ENCODE measurements around the gene PDZD8. TPM values are rescaled to one million over a fixed set of nuclear protein-coding genes. Genes with fewer than 3 reads are reported as not detected.
A peak's percentile ranks its signal among the peaks of the same experiment; 100 is the strongest.

PDZD8 gene
- total RNA-seq, 4 donors from 2014 or later: 15.9 to 25.0 (median 18.1) TPM

DNA sequence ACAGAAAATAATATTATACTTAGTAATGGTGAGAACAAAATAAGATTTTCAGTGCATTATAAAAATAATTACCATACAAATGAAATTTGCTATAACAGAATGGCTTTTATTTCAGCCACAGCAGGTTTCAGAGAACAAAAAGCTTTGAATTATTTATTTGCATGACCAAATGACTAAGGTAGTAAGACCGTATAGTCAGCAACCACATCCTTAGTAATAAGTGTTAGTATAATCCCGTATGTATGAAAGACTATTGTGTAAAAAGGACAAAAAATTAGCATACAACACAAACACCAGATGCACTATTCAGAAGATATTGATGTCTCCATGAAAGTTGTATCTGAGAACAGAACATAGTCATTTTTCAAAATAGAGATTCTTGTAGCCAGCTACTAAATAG, 12.2 kb downstream of the PDZD8 start:
- Histone ChIP-seq H3K27me3 (no peaks in the 10 kb centered on the region), H3K27ac (no peak overlapping the region), H3K9me3 (no peaks in the 10 kb centered on the region), H3K4me3 (no peak overlapping the region), H3K4me1 (peaks cover 0 to 32% of the 10 kb centered on the region in 2 donors), H3K36me3 (no peaks in the 10 kb centered on the region)
- intact Hi-C loops (cut with DNase I; ENCODE audit: low total_unique reads): no loop called here
- in situ Hi-C loops (cut with MboI; ENCODE audit: low sequenced_read_pairs in 4 of 4): no loop called here
- no peak for TF ChIP-seq POLR2A (IDR thresholded peaks at IDR 0.05)
- TF ChIP-seq, protein P1, sequence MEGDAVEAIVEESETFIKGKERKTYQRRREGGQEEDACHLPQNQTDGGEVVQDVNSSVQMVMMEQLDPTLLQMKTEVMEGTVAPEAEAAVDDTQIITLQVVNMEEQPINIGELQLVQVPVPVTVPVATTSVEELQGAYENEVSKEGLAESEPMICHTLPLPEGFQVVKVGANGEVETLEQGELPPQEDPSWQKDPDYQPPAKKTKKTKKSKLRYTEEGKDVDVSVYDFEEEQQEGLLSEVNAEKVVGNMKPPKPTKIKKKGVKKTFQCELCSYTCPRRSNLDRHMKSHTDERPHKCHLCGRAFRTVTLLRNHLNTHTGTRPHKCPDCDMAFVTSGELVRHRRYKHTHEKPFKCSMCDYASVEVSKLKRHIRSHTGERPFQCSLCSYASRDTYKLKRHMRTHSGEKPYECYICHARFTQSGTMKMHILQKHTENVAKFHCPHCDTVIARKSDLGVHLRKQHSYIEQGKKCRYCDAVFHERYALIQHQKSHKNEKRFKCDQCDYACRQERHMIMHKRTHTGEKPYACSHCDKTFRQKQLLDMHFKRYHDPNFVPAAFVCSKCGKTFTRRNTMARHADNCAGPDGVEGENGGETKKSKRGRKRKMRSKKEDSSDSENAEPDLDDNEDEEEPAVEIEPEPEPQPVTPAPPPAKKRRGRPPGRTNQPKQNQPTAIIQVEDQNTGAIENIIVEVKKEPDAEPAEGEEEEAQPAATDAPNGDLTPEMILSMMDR (IDR thresholded peaks at IDR 0.05 in 4 of 5, conservative IDR thresholded peaks at IDR 0.05 in 1 of 5): no peak
- DNase-seq: no peak
- no peak for ATAC-seq

DNA sequence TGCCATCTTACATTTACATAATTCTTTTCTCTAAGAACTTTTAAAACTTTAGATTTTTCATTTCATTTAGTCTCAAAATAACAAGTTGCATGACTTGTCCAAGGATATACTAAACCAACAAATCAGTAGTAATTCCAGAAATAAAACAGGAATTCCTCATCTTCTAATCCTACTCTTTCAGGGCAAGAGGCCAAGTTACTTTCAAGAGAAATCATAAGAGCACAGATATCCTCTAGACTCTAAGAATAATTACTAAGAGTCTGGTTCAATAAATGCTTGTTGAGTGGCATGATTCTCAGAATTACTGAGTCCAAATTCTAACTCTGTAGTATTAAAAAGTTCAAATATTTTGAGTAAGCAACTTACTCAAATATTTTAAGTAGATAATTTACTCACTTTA, 12.9 kb downstream of the PDZD8 start:
- peaks cover 0 to 32% of the 10 kb centered on the region in 2 donors for H3K4me1 ChIP-seq
- TF ChIP-seq, protein P1 (IDR thresholded peaks at IDR 0.05 in 4 of 5, conservative IDR thresholded peaks at IDR 0.05 in 1 of 5): no peak
- no peak for TF ChIP-seq POLR2A (IDR thresholded peaks at IDR 0.05)
- H3K36me3 ChIP-seq: no peaks in the 10 kb centered on the region

DNA sequence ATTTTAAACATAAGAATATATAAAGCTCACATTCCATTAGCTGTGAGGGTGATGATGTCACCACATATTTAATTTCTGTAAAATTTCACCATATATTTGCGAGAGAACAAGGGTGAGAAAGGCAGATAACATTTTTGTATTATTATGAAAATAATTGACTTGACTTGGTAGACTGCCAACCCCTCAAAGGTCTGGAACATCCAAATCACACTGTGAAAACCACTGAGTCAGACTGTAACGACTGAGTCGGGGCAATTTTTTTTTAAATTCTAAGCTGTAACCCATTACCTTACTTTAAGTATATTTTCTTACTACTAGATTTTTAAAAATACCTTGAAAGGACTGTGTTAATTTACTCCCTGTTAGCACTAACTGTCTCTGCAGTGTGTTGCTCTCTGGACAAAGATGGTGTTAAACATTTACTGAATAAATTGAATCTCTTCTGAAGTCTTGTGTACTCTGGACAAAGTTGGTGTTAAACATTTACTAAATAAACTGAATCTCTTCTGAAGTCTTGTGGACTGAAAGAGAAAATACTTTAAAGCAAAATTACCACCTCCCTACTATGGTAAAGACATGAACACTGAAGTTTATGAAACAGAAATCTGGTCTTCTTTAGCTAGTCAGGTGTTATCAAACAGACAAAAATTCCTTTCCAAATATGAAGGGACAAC, 14.1 kb downstream of the PDZD8 start:
- Histone ChIP-seq H3K27ac (no peak overlapping the region), H3K9me3 (no peaks in the 10 kb centered on the region), H3K36me3 (no peaks in the 10 kb centered on the region), H3K4me3 (no peak overlapping the region), H3K27me3 (no peaks in the 10 kb centered on the region), H3K4me1 (peaks cover 0 to 32% of the 10 kb centered on the region in 2 donors)
- intact Hi-C loops (cut with DNase I; ENCODE audit: low total_unique reads): no loop called here
- DNase-seq: no peak
- ATAC-seq: no peak
- TF ChIP-seq POLR2A (IDR thresholded peaks at IDR 0.05): no peak
- TF ChIP-seq, protein P1 (IDR thresholded peaks at IDR 0.05 in 4 of 5, conservative IDR thresholded peaks at IDR 0.05 in 1 of 5): no peak
- in situ Hi-C loops (cut with MboI; ENCODE audit: low sequenced_read_pairs in 4 of 4): no loop called here

More for the DNA sequence above, 12.9 kb downstream of the PDZD8 start:
- ATAC-seq (no peak), DNase-seq (no peak)
- intact Hi-C loops (cut with DNase I; ENCODE audit: low total_unique reads) (no loop called here), in situ Hi-C loops (cut with MboI; ENCODE audit: low sequenced_read_pairs in 4 of 4) (no loop called here)
- H3K27ac ChIP-seq: no peak overlapping the region
- H3K4me3 ChIP-seq: no peak overlapping the region
- H3K9me3 ChIP-seq: no peaks in the 10 kb centered on the region
- H3K27me3 ChIP-seq: no peaks in the 10 kb centered on the region

DNA sequence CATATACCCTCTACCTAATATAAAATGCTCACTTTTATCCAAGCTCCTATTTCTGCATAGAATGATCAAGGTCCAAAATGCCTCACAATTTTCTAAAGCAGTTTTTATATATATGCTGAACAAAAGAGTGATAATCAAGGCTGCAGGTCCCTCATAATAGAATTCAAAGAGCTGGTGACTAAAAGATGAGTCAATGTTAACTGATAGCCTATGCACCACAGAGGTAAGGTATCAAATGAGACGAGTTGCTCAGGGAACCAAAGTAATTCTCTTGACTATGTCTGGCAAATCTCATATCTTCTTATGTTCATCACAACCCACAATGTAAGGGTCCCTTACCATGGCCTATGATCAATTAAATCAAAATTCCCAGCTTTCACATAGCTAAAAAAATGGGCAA, 15.2 kb downstream of the PDZD8 start:
- Histone ChIP-seq H3K9me3 (no peaks in the 10 kb centered on the region), H3K27ac (no peak overlapping the region), H3K27me3 (no peaks in the 10 kb centered on the region), H3K36me3 (no peaks in the 10 kb centered on the region), H3K4me1 (peaks cover 0 to 29% of the 10 kb centered on the region in 2 donors), H3K4me3 (no peak overlapping the region)
- ATAC-seq (peak; percentile 39 to 49), DNase-seq (no peak)
- in situ Hi-C loops (cut with MboI; ENCODE audit: low sequenced_read_pairs in 4 of 4): no loop called here
- intact Hi-C loops (cut with DNase I; ENCODE audit: low total_unique reads): no loop called here
- TF ChIP-seq POLR2A (IDR thresholded peaks at IDR 0.05): no peak
- TF ChIP-seq, protein P1 (IDR thresholded peaks at IDR 0.05 in 4 of 5, conservative IDR thresholded peaks at IDR 0.05 in 1 of 5): no peak

DNA sequence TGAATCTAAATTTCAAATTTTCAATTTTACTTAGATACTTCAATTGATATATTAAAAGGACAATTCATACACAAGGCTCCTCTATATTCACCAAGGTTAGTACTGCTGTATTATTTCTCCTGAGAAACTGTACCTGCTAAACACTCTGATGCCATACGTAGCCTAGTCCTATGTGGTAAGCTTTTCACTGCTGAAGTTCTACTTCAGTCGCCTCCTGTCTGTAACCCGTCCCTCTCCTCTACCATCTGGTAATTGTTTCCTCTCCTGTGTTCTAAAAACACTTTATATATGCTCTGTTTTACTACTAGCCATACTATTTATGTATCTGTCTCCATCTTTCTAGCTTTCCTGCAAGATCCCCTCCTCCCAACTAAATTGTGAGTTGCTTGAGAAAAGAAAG, 20.2 kb downstream of the PDZD8 start:
- Histone ChIP-seq H3K9me3 (no peaks in the 10 kb centered on the region), H3K27me3 (no peaks in the 10 kb centered on the region), H3K36me3 (no peaks in the 10 kb centered on the region), H3K4me1 (peaks cover 0 to 7% of the 10 kb centered on the region in 2 donors), H3K4me3 (no peak overlapping the region), H3K27ac (no peak overlapping the region)
- intact Hi-C loops (cut with DNase I; ENCODE audit: low total_unique reads) (no loop called here), in situ Hi-C loops (cut with MboI; ENCODE audit: low sequenced_read_pairs in 4 of 4) (no loop called here)
- no peak for DNase-seq
- TF ChIP-seq, protein P1 (IDR thresholded peaks at IDR 0.05 in 4 of 5, conservative IDR thresholded peaks at IDR 0.05 in 1 of 5): no peak
- no peak for TF ChIP-seq POLR2A (IDR thresholded peaks at IDR 0.05)
- ATAC-seq: no peak
